Upper lobe of right lung (tissue), 1 donor: Measurements from ENCODE around the gene TMEM229B. TPM values are rescaled to one million over a fixed set of nuclear protein-coding genes. Genes with fewer than 3 reads are reported as not detected.

Experiments used
- ATAC-seq: fragments of 200-7000 bp; cut with Tn5 transposase; one replicate; pipeline ENCODE4 v1.9.1; 2020; ENCODE audit warnings: mild to moderate bottlenecking, moderate library complexity
- DNase-seq: peaks from one replicate; pipeline ENCODE4 v3.0.0-alpha.2; 2020
- H3K27ac ChIP-seq: fragments of 200-600 bp; one replicate; pipeline ENCODE4 v1.8.0; 2022
- H3K27me3 ChIP-seq: fragments of 200-600 bp; one replicate; pipeline ENCODE4 v1.8.0; 2022; ENCODE audit warnings: mild to moderate bottlenecking
- H3K36me3 ChIP-seq: fragments of 200-600 bp; one replicate; pipeline ENCODE4 v1.8.0; 2022
- H3K4me1 ChIP-seq: fragments of 200-600 bp; one replicate; pipeline ENCODE4 v1.8.0; 2022
- H3K4me3 ChIP-seq: fragments of 200-600 bp; one replicate; pipeline ENCODE4 v1.8.0; 2022; ENCODE audit warnings: mild to moderate bottlenecking
- H3K9me3 ChIP-seq: fragments of 200-600 bp; one replicate; pipeline ENCODE4 v1.8.0; 2022
- CTCF ChIP-seq: fragments of 200-600 bp; IDR thresholded peaks from one replicate; pipeline ENCODE4 v1.8.0; 2022; ENCODE audit warnings: antibody characterized with exemption
- intact Hi-C: fragments of 100-400 bp; cut with DNase I; formaldehyde crosslinking; loops from one replicate; pipeline ENCODE4 v1.11.0; 2022
- total RNA-seq: library from RNA; stranded (reverse); fragmentation: NEBNext Ultra II Directional; extraction: Animal tissue kit (Norgen Biotek cat#: 25700); gene quantifications from one replicate; pipeline ENCODE4 v1.2.1, GENCODE V29; 2021
- donor health status: DM: no; HTN: yes; CAD: no; lungs with severe emphysema.

The TMEM229B gene
- total RNA-seq, 1 donor from 2014 or later = 5.4 TPM

- no peak for ATAC-seq
- Histone ChIP-seq H3K27me3 (no peaks in the 10 kb centered on the region), H3K27ac (no peak overlapping the region), H3K9me3 (no peaks in the 10 kb centered on the region), H3K4me1 (no peaks in the 10 kb centered on the region), H3K36me3 (no peaks in the 10 kb centered on the region), H3K4me3 (no peak overlapping the region)
- intact Hi-C loops = no loop called here
- no peak for DNase-seq
- no peak for TF ChIP-seq CTCF
Observed at GRCh38 chr14:67500981-67501380, 12.5 kb upstream of the TMEM229B start.

- no peak for TF ChIP-seq CTCF
- no peaks in the 10 kb centered on the region for H3K36me3 ChIP-seq
- H3K27ac ChIP-seq = no peak overlapping the region
- DNase-seq (no peak), ATAC-seq (no peak)
- H3K27me3 ChIP-seq = no peaks in the 10 kb centered on the region
- no peaks in the 10 kb centered on the region for H3K9me3 ChIP-seq
- H3K4me3 ChIP-seq = no peak overlapping the region
- H3K4me1 ChIP-seq = no peaks in the 10 kb centered on the region
- intact Hi-C loops = no loop called here
Observed at GRCh38 chr14:67497716-67498115, 9.2 kb upstream of the TMEM229B start.

GRCh38 chr14:67497216-67497615, 8.7 kb upstream of the TMEM229B start:
- H3K4me1 ChIP-seq = no peaks in the 10 kb centered on the region
- H3K9me3 ChIP-seq = no peaks in the 10 kb centered on the region
- H3K27ac ChIP-seq = no peak overlapping the region
- no peak for ATAC-seq
- no peak overlapping the region for H3K4me3 ChIP-seq
- TF ChIP-seq CTCF = no peak
- H3K36me3 ChIP-seq = no peaks in the 10 kb centered on the region
- intact Hi-C loops = no loop called here
- DNase-seq = no peak
- H3K27me3 ChIP-seq = no peaks in the 10 kb centered on the region

- ATAC-seq (no peak), DNase-seq (no peak)
- Histone ChIP-seq H3K9me3 (no peaks in the 10 kb centered on the region), H3K27ac (no peak overlapping the region), H3K4me1 (no peaks in the 10 kb centered on the region), H3K36me3 (no peaks in the 10 kb centered on the region), H3K27me3 (no peaks in the 10 kb centered on the region), H3K4me3 (no peak overlapping the region)
- TF ChIP-seq CTCF = no peak
- intact Hi-C loops = no loop called here
Observed at GRCh38 chr14:67495827-67496226, 7.3 kb upstream of the TMEM229B start.

DNA sequence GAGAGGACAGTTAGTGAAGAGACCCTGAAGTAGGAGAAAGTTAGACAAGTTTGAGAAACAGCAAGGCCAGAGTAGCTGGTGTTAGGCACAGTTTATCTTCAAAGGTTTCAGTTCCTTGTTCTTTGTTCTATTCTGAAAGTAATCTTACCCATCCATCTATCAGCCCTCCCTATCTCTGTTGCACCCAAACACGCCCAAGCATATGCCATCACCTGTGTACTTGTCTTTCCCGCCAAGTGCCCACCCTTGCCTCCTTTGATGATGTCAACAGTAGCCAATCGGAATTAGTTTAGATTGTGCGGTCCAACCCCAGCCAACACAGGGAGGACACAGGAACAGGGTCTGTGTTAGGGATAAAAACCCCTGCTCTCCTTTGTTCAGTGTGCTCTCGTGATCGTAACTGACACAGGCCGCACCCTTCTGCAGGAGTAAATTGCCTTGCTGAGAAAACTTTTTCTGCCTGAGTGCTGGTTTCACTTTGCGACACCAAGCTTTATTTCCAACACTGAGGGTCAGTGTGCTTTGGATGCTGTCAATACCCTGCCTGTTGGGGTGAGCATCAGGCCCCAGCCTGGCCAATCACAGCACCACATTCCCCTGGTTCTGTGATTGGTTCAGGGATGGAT, 4.7 kb upstream of the TMEM229B start:
- DNase-seq (no peak), ATAC-seq (no peak)
- TF ChIP-seq CTCF = no peak
- Histone ChIP-seq H3K9me3 (no peaks in the 10 kb centered on the region), H3K4me3 (no peak overlapping the region), H3K27me3 (no peaks in the 10 kb centered on the region), H3K4me1 (peaks cover 4% of the 10 kb centered on the region), H3K27ac (no peak overlapping the region), H3K36me3 (no peaks in the 10 kb centered on the region)
- intact Hi-C loops = no loop called here

GRCh38 chr14:67492538-67492937, 4.0 kb upstream of the TMEM229B start:
- intact Hi-C loops = no loop called here

More at GRCh38 chr14:67492538-67492937, 4.0 kb upstream of the TMEM229B start:
- DNase-seq (no peak), ATAC-seq (no peak)
- H3K4me3 ChIP-seq = no peak overlapping the region
- no peak for TF ChIP-seq CTCF
- H3K9me3 ChIP-seq = no peaks in the 10 kb centered on the region
- H3K36me3 ChIP-seq = no peaks in the 10 kb centered on the region
- peaks cover 4% of the 10 kb centered on the region for H3K4me1 ChIP-seq
- no peak overlapping the region for H3K27ac ChIP-seq
- no peaks in the 10 kb centered on the region for H3K27me3 ChIP-seq
